Activated CD4-positive, alpha-beta T cell treated with anti-CD3 and anti-CD28 coated beads, Interleukin-2, amount 10 ng/mL, durations not matched to agents 24 days and 14 days (primary cell): ENCODE data around the gene WDR35. TPM values are rescaled to one million over a fixed set of nuclear protein-coding genes. Genes with fewer than 3 reads are reported as not detected.

Experiments used
- DNase-seq: peaks from one replicate; pipeline ENCODE4 v3.0.0; 2022
- H3K27ac Mint-ChIP-seq: one replicate; pipeline ENCODE4 v1.8.0; 2022; ENCODE audit warnings: mild to moderate bottlenecking, mixed read lengths
- H3K27me3 Mint-ChIP-seq: one replicate; pipeline ENCODE4 v1.8.0; 2022; ENCODE audit warnings: mixed read lengths
- H3K36me3 Mint-ChIP-seq: one replicate; pipeline ENCODE4 v1.8.0; 2022; ENCODE audit warnings: low read depth, mild to moderate bottlenecking, mixed read lengths
- H3K4me1 Mint-ChIP-seq: one replicate; pipeline ENCODE4 v1.8.0; 2021; ENCODE audit warnings: mixed read lengths
- H3K4me3 Mint-ChIP-seq: one replicate; pipeline ENCODE4 v1.8.0; 2022; ENCODE audit warnings: mild to moderate bottlenecking, moderate library complexity, mixed read lengths
- H3K9me3 Mint-ChIP-seq: one replicate; pipeline ENCODE4 v1.8.0; 2021; ENCODE audit warnings: mixed read lengths
- intact Hi-C: fragments of 100-400 bp; cut with micrococcal nuclease; formaldehyde crosslinking; loops from one replicate; pipeline ENCODE4 v1.15.1; 2023
- total RNA-seq: library from RNA; stranded (reverse); gene quantifications from 2 replicates; pipeline ENCODE4 v1.2.3, GENCODE V29; 2022

Gene WDR35
- total RNA-seq, 1 donor from 2014 or later: 9.0 TPM

DNA sequence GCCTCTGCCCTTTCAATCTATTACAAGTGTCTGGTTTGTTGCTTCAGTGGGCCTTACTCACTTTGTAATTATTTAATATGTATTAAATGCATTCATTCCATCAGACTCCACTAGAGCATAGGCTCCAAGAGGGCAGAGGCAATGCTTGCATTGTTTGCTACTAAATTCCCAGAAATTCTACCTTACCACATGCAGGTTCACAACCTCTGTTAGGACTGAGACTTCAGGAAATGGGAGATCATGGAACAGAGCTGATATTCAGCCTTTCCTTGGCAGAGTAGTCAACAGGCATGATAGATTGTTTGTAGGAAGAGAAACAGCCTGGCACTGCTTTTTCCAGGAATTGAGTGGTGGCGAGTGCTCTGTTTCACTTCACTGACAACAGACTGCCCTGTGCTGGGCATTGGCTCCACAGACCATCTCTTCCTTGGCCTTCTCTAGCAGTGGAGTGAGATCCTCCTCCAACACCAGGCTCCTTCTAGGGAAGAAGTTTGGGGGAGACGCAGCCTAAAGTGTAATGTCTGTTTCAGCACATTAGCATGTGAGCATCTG, 28.8 kb upstream of the WDR35 start:
- H3K27me3 Mint-ChIP-seq: peaks cover 16% of the 10 kb centered on the region

DNA sequence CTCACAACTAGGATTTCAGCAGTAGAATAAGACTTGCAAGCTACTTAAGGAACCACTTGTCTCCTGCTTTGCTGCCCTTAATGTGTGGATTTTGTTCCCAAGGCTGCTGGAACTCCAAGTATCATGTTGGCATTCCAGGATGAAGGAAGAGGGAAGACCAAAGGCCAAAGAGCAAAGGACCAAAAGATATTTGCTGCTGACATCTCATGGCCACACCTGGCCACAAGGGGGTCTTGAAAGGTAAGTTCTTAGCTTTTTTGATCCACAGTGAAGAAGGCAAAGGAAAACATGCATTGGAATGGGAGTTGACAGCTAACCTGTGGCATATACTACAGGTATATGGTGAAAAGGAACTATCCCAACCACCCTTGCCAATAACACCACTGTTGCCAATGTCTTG, 26.4 kb upstream of the WDR35 start:
- H3K9me3 Mint-ChIP-seq: peaks cover 5% of the 10 kb centered on the region
- no peak overlapping the region for H3K4me3 Mint-ChIP-seq
- intact Hi-C loops: no loop called here
- peaks cover 33% of the 10 kb centered on the region for H3K27me3 Mint-ChIP-seq
- no peaks in the 10 kb centered on the region for H3K36me3 Mint-ChIP-seq
- H3K27ac Mint-ChIP-seq: no peak overlapping the region
- H3K4me1 Mint-ChIP-seq: peaks cover 4% of the 10 kb centered on the region
- DNase-seq: no peak

More for the DNA sequence above, 28.8 kb upstream of the WDR35 start:
- Mint-ChIP-seq H3K9me3 (peaks cover 11% of the 10 kb centered on the region), H3K27ac (no peak overlapping the region), H3K4me3 (no peak overlapping the region), H3K36me3 (peaks cover 5% of the 10 kb centered on the region), H3K4me1 (no peaks in the 10 kb centered on the region)
- DNase-seq: no peak
- intact Hi-C loops: no loop called here

DNA sequence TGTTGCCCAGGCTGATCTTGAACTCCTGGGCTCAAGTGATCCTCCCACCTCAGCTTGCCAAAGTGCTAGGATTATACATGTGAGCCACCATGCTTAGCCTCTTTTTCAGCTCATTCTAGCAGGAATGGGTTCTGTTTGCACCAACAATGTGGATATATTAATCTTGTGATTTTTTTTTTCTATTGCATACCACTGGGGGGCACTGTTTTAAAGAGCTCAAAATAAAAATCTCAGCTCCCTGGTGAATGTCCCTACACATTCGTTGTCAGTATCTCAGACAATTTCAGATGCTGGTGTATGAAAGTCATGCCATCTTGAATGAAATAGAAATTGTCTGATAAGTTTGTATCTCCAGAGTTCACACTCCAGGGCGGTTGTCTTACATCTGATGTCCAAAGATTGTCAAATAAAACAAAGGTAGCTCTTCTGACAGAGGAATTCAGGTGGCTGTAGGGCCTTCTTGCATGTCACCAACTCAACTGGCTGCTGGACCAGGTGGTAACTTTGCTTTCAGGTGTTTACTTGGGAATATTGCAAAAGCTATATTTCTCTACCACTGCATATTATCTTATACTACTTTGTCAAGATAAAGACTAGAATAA, 25.7 kb upstream of the WDR35 start:
- Mint-ChIP-seq H3K27me3 (peaks cover 40% of the 10 kb centered on the region), H3K4me1 (peaks cover 4% of the 10 kb centered on the region), H3K4me3 (no peak overlapping the region), H3K9me3 (peaks cover 5% of the 10 kb centered on the region), H3K27ac (no peak overlapping the region), H3K36me3 (no peaks in the 10 kb centered on the region)
- intact Hi-C loops: loop anchor here (1.0 to 2.0 kb wide), 2 partner anchors 33 to 83 kb away; no protein-coding TSS in a partner anchor
- DNase-seq: peak; percentile 70

DNA sequence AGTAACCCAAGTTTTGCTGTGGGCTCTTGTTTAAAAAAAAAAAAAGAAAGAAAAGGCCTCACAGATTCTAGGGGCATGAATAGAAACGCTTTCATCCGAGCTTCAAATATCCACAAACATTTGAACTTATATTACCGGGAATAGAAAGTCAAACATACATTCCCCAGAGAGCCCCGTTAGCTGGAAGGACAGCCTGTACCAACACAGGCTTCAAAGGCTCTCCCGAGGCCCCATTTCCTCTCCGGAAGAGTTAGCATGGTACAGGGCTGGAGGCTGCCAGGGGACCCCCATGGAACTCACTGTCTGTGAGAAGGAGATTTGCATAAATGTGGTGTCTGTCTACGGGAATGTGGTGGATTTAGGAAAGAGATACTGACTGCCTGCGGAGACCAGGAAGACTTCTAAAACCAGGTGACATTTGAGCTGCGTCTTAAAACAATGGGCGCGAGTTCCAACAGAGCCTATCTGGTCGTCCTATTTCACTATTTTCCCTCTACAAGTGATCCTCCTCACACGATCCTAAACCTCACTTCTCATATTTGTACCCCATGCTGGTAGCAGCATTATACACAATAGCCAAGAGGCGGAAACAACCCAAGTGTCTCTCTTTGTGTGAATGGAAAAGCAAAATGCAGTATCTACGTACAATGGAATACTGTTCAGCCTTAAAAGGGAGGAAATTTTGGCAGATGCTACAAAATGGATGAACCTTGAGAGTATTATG, 23.4 kb upstream of the WDR35 start:
- intact Hi-C loops: loop anchor here (5.0 kb wide), 1 partner anchor 56 kb away; no protein-coding TSS in a partner anchor
- DNase-seq: no peak
- Mint-ChIP-seq H3K27me3 (peaks cover 51% of the 10 kb centered on the region), H3K4me1 (peaks cover 4% of the 10 kb centered on the region), H3K36me3 (no peaks in the 10 kb centered on the region), H3K27ac (no peak overlapping the region), H3K9me3 (no peaks in the 10 kb centered on the region), H3K4me3 (peak overlapping the region; percentile 71)

DNA sequence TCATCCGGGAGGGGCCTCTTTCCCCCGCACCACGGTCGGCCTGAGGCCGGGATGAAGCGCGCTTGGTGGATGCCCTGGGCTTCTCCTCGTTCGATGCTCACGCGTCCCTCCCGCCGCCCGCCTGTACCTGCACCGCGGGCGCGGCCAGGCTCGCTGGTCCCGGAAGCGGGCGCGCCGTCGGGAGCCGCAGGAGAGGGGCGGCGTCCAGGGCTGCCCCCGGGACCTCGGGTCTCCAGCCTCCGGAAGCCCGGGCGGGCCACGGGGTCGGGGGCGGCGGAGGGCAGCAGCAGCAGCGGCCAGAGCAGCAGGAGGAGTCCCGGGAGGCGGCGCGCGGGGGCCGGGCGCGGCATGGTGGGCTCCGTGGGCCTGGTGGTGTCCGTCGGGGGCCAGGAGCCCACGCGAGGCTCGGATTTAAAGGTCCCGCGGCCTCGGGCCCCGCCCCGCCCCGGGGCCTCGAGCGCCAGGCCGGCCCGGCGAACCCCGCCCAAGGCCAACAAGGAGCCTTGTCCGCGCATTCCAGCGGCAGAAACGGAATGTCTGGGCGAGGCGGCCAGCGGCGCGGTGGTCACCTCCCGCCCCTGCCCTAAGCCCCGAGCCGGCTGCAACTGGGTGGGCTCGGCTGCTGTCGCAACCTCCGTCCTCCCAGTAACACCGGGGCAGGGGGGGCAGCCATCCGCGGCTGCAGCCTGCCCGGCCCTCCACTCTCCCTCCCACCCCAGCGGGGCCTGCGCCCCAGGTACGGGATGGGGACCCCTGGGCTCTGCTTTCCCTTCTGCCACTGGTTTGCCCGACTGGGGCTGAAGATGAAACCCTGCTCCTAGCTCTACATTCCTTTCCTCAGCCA, 22.6 kb upstream of the WDR35 start, which contains the start of gene MATN3:
TSS of gene MATN3 (minus strand) at position 387 of the 844 bp plus-strand sequence. CDS start at position 350, 37 bp downstream.
- peaks cover 56% of the 10 kb centered on the region for H3K27me3 Mint-ChIP-seq
- intact Hi-C loops: loop anchor here (5.0 kb wide), 1 partner anchor 55 kb away; no protein-coding TSS in a partner anchor

DNA sequence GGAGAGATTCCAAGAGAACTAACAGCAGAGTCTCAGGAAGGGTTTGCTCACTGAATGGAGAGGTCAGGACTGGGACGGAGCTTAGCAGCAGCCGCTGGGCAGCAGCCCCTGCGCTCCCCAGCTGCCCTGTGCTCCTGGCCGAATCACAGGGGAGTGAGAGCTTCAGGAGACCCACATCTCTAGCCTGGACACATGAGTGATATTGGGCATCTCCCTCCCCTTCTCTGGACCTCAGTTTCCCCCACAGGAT, 22.1 kb upstream of the WDR35 start:
- H3K36me3 Mint-ChIP-seq: no peaks in the 10 kb centered on the region
- no peak overlapping the region for H3K27ac Mint-ChIP-seq
- no peaks in the 10 kb centered on the region for H3K9me3 Mint-ChIP-seq
- peak overlapping the region; percentile 56 for H3K4me3 Mint-ChIP-seq
- no peak for DNase-seq
- peaks cover 57% of the 10 kb centered on the region for H3K27me3 Mint-ChIP-seq
- H3K4me1 Mint-ChIP-seq: peaks cover 4% of the 10 kb centered on the region
- intact Hi-C loops: loop anchor here (5.0 kb wide), 1 partner anchor 55 kb away; no protein-coding TSS in a partner anchor

More for the DNA sequence above, 22.6 kb upstream of the WDR35 start, which contains the start of gene MATN3:
- DNase-seq: peak; percentile 64
- Mint-ChIP-seq H3K9me3 (no peaks in the 10 kb centered on the region), H3K27ac (no peak within 1 kb of the TSS), H3K4me3 (peak within 1 kb of the TSS; percentile 71), H3K36me3 (no peaks in the 10 kb centered on the region), H3K4me1 (peaks cover 4% of the 10 kb centered on the region)

DNA sequence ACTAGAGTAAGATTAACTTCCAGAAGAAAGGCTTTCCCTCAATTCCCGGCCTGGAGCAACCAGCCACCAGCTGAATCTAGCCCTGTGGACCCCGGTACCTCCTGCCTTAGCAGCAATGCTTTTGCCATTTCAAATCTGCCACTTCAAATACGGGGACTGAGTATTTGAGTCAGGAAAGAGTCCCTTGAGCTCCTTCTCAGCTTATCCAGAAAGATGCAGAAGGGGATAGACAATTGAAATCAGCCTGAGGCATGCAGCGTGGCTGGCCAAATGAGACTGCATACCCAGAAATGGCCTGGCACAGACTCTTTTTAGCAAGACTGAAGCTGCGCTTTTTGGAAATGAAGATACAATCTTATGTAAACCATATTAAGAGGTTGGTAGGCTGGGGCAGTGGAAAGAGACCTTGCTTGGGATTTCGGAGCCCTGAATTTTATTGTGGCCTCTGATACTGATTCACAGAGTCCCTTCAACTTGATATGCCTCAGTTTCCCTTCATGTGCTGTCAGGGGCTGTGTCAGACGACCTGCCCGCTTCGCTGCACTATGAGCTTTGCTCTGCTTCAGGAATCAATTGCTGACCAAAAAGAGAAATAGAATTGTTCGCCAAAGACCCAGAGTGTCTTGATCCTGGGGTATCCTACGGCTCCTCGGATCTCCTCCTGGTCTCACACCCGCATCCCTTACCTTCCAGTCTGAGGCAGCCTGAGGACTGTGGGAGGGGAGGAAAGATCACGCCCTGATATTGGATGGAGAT, 21.5 kb upstream of the WDR35 start:
- DNase-seq: no peak
- Mint-ChIP-seq H3K4me1 (peaks cover 4% of the 10 kb centered on the region), H3K27me3 (peaks cover 55% of the 10 kb centered on the region), H3K27ac (no peak overlapping the region), H3K4me3 (peak overlapping the region; percentile 56), H3K9me3 (no peaks in the 10 kb centered on the region), H3K36me3 (no peaks in the 10 kb centered on the region)
- intact Hi-C loops: loop anchor here (5.0 kb wide), 1 partner anchor 54 kb away; no protein-coding TSS in a partner anchor

DNA sequence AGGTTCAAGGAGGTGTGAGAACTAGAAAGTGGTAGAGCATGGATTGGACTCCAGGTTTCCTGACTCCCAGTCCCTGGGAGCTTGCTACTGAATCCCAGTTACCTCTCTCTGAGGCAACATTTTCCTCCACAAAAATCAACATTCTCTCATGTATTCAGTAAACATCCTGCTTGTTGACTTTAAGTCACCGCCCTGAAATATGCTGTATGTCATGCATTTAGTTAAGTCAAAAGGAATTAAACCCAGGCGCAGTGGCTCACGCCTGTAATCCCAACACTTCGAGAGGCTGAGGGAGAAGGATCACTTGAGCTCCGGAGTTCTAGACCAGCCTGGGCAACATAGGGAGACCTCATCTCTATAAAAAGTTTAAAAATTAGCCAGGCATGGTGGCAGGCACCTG, 18.8 kb upstream of the WDR35 start:
- H3K4me1 Mint-ChIP-seq: peaks cover 4% of the 10 kb centered on the region
- peaks cover 41% of the 10 kb centered on the region for H3K27me3 Mint-ChIP-seq
- H3K9me3 Mint-ChIP-seq: no peaks in the 10 kb centered on the region

DNA sequence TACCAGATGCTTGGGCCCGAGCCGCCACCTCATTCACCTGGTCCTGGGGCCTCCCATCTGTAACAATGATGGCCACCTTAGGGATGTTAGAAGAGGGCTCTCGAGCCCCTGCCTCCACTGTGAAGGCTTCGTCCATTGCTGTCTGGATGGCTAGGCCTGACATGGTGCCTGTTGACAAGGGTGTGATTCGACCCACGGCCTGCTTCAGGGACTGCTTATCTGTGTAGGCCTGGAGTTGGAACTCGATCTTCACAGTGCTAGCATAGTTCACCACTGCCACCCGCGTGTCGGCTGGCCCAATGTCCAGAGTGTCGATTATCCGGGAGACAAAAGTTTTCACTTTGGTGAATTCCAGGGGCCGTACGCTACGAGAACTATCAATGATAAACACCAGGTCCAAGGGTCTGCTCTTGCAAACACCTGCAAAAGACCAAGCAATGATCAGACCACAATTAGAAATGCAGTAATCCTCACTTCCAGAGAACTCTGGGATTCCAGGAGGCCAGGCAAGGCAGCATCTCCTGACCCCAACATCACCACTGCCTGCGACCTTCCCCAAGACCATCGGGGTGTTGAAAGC, 16.1 kb upstream of the WDR35 start:
- H3K36me3 Mint-ChIP-seq: no peaks in the 10 kb centered on the region
- no peaks in the 10 kb centered on the region for H3K4me1 Mint-ChIP-seq
- no peak overlapping the region for H3K4me3 Mint-ChIP-seq
- H3K9me3 Mint-ChIP-seq: no peaks in the 10 kb centered on the region
- H3K27ac Mint-ChIP-seq: no peak overlapping the region
- H3K27me3 Mint-ChIP-seq: peaks cover 27% of the 10 kb centered on the region
- intact Hi-C loops: no loop called here
- DNase-seq: no peak

More for the DNA sequence above, 18.8 kb upstream of the WDR35 start:
- no peak overlapping the region for H3K27ac Mint-ChIP-seq
- no peaks in the 10 kb centered on the region for H3K36me3 Mint-ChIP-seq
- intact Hi-C loops: no loop called here
- no peak overlapping the region for H3K4me3 Mint-ChIP-seq
- no peak for DNase-seq

DNA sequence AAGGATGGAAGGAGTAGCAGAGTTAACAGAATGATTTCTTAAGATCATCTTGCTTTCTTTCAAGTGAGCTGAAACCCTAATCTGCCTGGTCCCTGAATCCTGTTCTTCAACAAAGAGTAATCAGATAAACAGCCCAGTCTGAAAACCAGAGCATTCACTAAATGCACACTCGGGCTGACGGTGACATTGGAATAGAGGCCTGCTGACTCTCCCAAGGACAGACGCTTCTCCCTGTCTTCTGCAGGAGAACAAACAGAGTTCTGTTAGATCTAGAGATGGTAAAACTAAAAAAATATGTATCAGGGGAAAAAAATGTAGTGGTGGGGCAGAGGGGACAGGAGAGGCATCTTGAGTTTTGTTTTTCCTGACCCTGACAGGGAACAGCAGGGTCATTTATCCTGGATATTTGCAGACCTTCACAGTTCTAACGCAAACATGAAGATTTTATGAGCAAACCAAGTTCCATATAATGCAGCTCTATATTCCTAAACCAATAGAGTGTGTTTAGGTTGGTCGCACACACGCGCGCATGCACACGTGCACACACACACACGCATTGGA, 15.2 kb upstream of the WDR35 start:
- Mint-ChIP-seq H3K36me3 (no peaks in the 10 kb centered on the region), H3K9me3 (no peaks in the 10 kb centered on the region), H3K4me3 (no peak overlapping the region), H3K27me3 (peaks cover 27% of the 10 kb centered on the region), H3K4me1 (no peaks in the 10 kb centered on the region), H3K27ac (no peak overlapping the region)
- intact Hi-C loops: no loop called here
- no peak for DNase-seq

DNA sequence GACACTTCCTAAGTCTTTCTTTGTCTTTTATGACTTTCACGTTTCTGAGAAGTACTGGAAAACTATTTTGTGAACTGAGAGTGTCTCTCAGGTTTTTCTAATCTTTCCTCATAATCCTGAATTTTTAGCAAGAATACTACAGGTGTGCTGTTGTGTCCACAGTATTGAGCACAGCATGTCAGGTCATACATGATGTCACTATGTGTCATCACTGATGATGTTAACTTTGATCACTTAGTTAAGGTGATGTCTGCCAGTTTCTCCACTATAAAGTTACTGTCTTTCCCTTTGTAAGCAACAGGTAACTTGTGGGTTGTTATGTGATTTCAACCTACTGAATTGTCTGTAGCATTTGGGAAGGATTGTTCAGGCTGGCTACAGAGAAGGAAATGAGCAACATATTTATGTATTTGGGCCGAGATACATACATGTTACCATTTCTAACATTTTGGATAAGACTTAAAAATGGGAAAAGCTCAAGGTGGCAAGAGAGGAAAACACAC, 11.5 kb upstream of the WDR35 start:
- Mint-ChIP-seq H3K27me3 (peaks cover 20% of the 10 kb centered on the region), H3K4me3 (no peak overlapping the region), H3K36me3 (no peaks in the 10 kb centered on the region), H3K4me1 (no peaks in the 10 kb centered on the region), H3K9me3 (no peaks in the 10 kb centered on the region), H3K27ac (no peak overlapping the region)
- intact Hi-C loops: no loop called here
- no peak for DNase-seq

DNA sequence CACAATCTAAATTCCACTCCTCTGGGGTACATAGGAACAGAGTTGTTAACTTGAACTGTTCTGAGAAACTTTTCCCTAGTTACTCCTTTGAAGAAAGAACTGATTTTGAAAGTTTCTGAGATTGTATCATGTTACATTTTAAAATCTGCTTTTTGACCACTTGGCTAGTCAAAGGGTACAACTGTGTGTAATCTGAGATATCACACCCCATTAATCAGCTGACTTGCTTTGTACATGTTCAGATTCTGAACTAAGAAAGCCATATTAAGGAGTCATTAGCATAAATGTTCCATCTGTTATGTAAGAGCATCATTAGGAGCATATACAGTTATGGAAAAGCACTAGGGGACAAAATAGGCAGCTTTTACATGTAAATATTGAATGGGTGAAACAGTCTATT, 3.8 kb upstream of the WDR35 start:
- Mint-ChIP-seq H3K4me3 (no peak overlapping the region), H3K27ac (no peak overlapping the region), H3K27me3 (peaks cover 39% of the 10 kb centered on the region), H3K36me3 (no peaks in the 10 kb centered on the region), H3K4me1 (peaks cover 15% of the 10 kb centered on the region), H3K9me3 (peaks cover 8% of the 10 kb centered on the region)
- DNase-seq: no peak
- intact Hi-C loops: loop anchor here (10.0 kb wide), 1 partner anchor 1429 kb away; the partner anchor contains the start of gene RDH14
